T-cell (primary cell): ENCODE measurements around the gene FAM117B. TPM values are rescaled to one million over a fixed set of nuclear protein-coding genes. Genes with fewer than 3 reads are reported as not detected.
A peak's percentile ranks its signal among the peaks of the same experiment; 100 is the strongest.

ENCODE experiments used
- ATAC-seq, 4 experiments: fragments of 200-7000 bp in 3 of 4; fragments of 150-1000 bp in 1 of 4; cut with Tn5 transposase; replicated peaks in 1 of 4; 1 replicate in 3 of 4; 2 replicates in 1 of 4; pipeline ENCODE4 v1.10.0; 2021; ENCODE audit warnings: moderate library complexity in 3 of 4, mild to moderate bottlenecking in 2 of 4, moderate number of reproducible peaks in 1 of 4
- CTCF ChIA-PET, 2 donors: fragments of 300-600 bp; sonication (Branson Sonifier 250); formaldehyde crosslinking; loops; one replicate each; lab custom pipeline; 2022; ENCODE audit warnings: antibody characterized with exemption in 2 of 2; lab: Charles Lee
- POLR2A ChIA-PET, 2 donors: fragments of 300-600 bp; sonication (Branson Sonifier 250); formaldehyde crosslinking; loops; one replicate each; lab custom pipeline; 2022; ENCODE audit warnings: antibody characterized with exemption in 2 of 2; lab: Charles Lee
- DNase-seq, 35 experiments: peaks; one replicate each; pipeline versions ENCODE4 v3.0.0 to v3.0.0-alpha.2; 2013 to 2023
- H3K27ac ChIP-seq: one replicate; pipeline ENCODE4 v1.5.1; 2013; ENCODE audit warnings: low read length
- H3K27me3 ChIP-seq, 2 experiments: replicated peaks in 1 of 2; 1 replicate in 1 of 2; 2 replicates in 1 of 2; pipeline versions ENCODE4 v1.6.1 to v1.7.0; 2013; ENCODE audit warnings: low read length in 1 of 2, mixed read lengths in 1 of 2; ENCODE audit not compliant: control insufficient read depth in 2 of 2, insufficient read depth in 2 of 2; ENCODE audit errors: extremely low read depth in 1 of 2
- H3K36me3 ChIP-seq, 2 donors: 1 replicate in 1 of 2; 2 replicates in 1 of 2; pipeline versions ENCODE4 v1.6.1 to v1.7.0; 2013; ENCODE audit warnings: low read length in 1 of 2; ENCODE audit not compliant: control insufficient read depth in 2 of 2, insufficient read depth in 1 of 2; ENCODE audit errors: extremely low read depth in 1 of 2
- H3K4me1 ChIP-seq, 2 experiments: 1 replicate in 1 of 2; 2 replicates in 1 of 2; pipeline versions ENCODE4 v1.6.1 to v1.7.0; 2013; ENCODE audit warnings: low read length in 2 of 2, mixed read lengths in 1 of 2; ENCODE audit not compliant: insufficient read depth in 2 of 2, control insufficient read depth in 1 of 2; ENCODE audit errors: extremely low read depth in 1 of 2
- H3K4me3 ChIP-seq, 2 donors: 1 replicate in 1 of 2; 2 replicates in 1 of 2; pipeline versions ENCODE4 v1.5.1 to v1.7.0; 2013; ENCODE audit warnings: mild to moderate bottlenecking in 2 of 2, low read length in 1 of 2, moderate library complexity in 1 of 2; ENCODE audit not compliant: control insufficient read depth in 1 of 2; ENCODE audit errors: extremely low read depth in 1 of 2
- H3K9me3 ChIP-seq: 2 replicates; pipeline ENCODE4 v1.7.0; 2013
- H3K27ac Mint-ChIP-seq, 2 donors: one replicate each; pipeline ENCODE4 v1.8.0; 2020 to 2021; ENCODE audit warnings: mild to moderate bottlenecking in 2 of 2, mixed read lengths in 2 of 2
- H3K27me3 Mint-ChIP-seq, 2 donors: one replicate each; pipeline ENCODE4 v1.8.0; 2021 to 2022; ENCODE audit warnings: mixed read lengths in 2 of 2
- H3K36me3 Mint-ChIP-seq: one replicate; pipeline ENCODE4 v1.8.0; 2021; ENCODE audit warnings: mixed read lengths
- H3K4me1 Mint-ChIP-seq, 3 donors: one replicate each; pipeline ENCODE4 v1.8.0; 2020 to 2022; ENCODE audit warnings: mixed read lengths in 3 of 3, mild to moderate bottlenecking in 1 of 3
- H3K4me3 Mint-ChIP-seq, 3 donors: one replicate each; pipeline ENCODE4 v1.8.0; 2020 to 2022; ENCODE audit warnings: mild to moderate bottlenecking in 3 of 3, mixed read lengths in 3 of 3, moderate library complexity in 3 of 3
- H3K9me3 Mint-ChIP-seq, 3 donors: one replicate each; pipeline ENCODE4 v1.8.0; 2020 to 2022; ENCODE audit warnings: mixed read lengths in 3 of 3
- WGBS: methylation state at CpG from one replicate; pipeline ENCODE4 v1.1.5; 2013; ENCODE audit warnings: missing lambda C conversion rate; ENCODE audit not compliant: insufficient coverage; 5-methylcytosine and 5-hydroxymethylcytosine counted together
- total RNA-seq, 35 experiments: library from RNA in 6 of 35; stranded (reverse) in 6 of 35; fragments of 120-200 nt in 1 of 35; gene quantifications; one replicate each; pipeline versions ENCODE4 v1.2.1 to v1.2.4 and lab custom pipeline; 2013 to 2026

The FAM117B gene
- total RNA-seq, 5 donors from 2014 or later (not counting 1 experiment from before 2014, with no cell fraction given): 23.6 to 44.0 (median 28.4) TPM

- no peak overlapping the region for H3K27ac ChIP-seq
- H3K4me3 Mint-ChIP-seq: no peak overlapping the region
Measured at GRCh38 chr2:202723746-202724145, 89.0 kb downstream of the FAM117B start.

GRCh38 chr2:202726070-202726469, 91.3 kb downstream of the FAM117B start:
- no peak overlapping the region for H3K27ac ChIP-seq
- CTCF ChIA-PET: no interaction called here
- DNase-seq: no peak
- peaks cover 21 to 48% (median 34%) of the 10 kb centered on the region in 3 donors for H3K4me1 Mint-ChIP-seq
- no peak overlapping the region for H3K27ac Mint-ChIP-seq
- peaks cover 0 to 20% of the 10 kb centered on the region in 2 donors for H3K36me3 ChIP-seq
- H3K4me3 Mint-ChIP-seq: no peak overlapping the region
- peaks cover 46% of the 10 kb centered on the region for H3K36me3 Mint-ChIP-seq
- WGBS: 100% methylated on average over 1 of the region's 3 CpGs
- POLR2A ChIA-PET: no interaction called here
- H3K9me3 Mint-ChIP-seq: no peaks in the 10 kb centered on the region
- no peaks in the 10 kb centered on the region for H3K27me3 Mint-ChIP-seq
- ATAC-seq: no peak
- peaks cover 0 to 8% of the 10 kb centered on the region in 2 experiments for H3K4me1 ChIP-seq
- H3K4me3 ChIP-seq: no peak overlapping the region
- no peaks in the 10 kb centered on the region for H3K9me3 ChIP-seq
- no peaks in the 10 kb centered on the region for H3K27me3 ChIP-seq

More at GRCh38 chr2:202723746-202724145, 89.0 kb downstream of the FAM117B start:
- Histone ChIP-seq H3K36me3 (peaks cover 0 to 13% of the 10 kb centered on the region in 2 donors), H3K9me3 (no peaks in the 10 kb centered on the region), H3K27me3 (no peaks in the 10 kb centered on the region), H3K4me3 (no peak overlapping the region), H3K4me1 (peaks cover 0 to 13% of the 10 kb centered on the region in 2 experiments)
- peaks cover 38 to 61% (median 50%) of the 10 kb centered on the region in 3 donors for H3K4me1 Mint-ChIP-seq
- ChIA-PET POLR2A (no interaction called here), CTCF (interaction anchor here in 1 of 2 donors (0.6 to 0.7 kb wide), 2 partner anchors 147 to 668 kb away, joined by 3 to 8 read pairs; no protein-coding TSS in a partner anchor)
- ATAC-seq (no peak), DNase-seq (no peak)
- H3K36me3 Mint-ChIP-seq: peaks cover 28% of the 10 kb centered on the region
- H3K27ac Mint-ChIP-seq: no peak overlapping the region
- H3K9me3 Mint-ChIP-seq: no peaks in the 10 kb centered on the region
- WGBS: 100% methylated on average over 1 of the region's 5 CpGs
- no peaks in the 10 kb centered on the region for H3K27me3 Mint-ChIP-seq

GRCh38 chr2:202736826-202737225, 102.1 kb downstream of the FAM117B start:
- Mint-ChIP-seq H3K27me3 (no peaks in the 10 kb centered on the region), H3K27ac (peak overlapping the region; percentile 27 to 77), H3K36me3 (peaks cover 52% of the 10 kb centered on the region), H3K9me3 (peaks cover 0 to 9% (median 5%) of the 10 kb centered on the region in 3 donors), H3K4me3 (peak overlapping the region in 1 of 3 donors; percentile 36), H3K4me1 (peaks cover 22 to 35% (median 33%) of the 10 kb centered on the region in 3 donors)
- Histone ChIP-seq H3K27ac (no peak overlapping the region), H3K4me3 (no peak overlapping the region), H3K27me3 (no peaks in the 10 kb centered on the region), H3K36me3 (peaks cover 6 to 11% of the 10 kb centered on the region in 2 donors), H3K4me1 (peaks cover 6 to 11% of the 10 kb centered on the region in 2 experiments), H3K9me3 (no peaks in the 10 kb centered on the region)
- WGBS: no CpG with 5 or more reads among the region's 1 CpG
- POLR2A ChIA-PET: interaction anchor here in 1 of 2 donors (0.7 kb wide), 1 partner anchor 341 kb away, joined by 5 read pairs; no protein-coding TSS in a partner anchor
- ATAC-seq (peak in 1 of 4 experiments; percentile 62), DNase-seq (no peak)
- CTCF ChIA-PET: interaction anchor here (0.6 to 0.7 kb wide), 2 partner anchors 63 to 1222 kb away, joined by 4 to 6 read pairs; no protein-coding TSS in a partner anchor

- Mint-ChIP-seq H3K4me3 (peak overlapping the region in 1 of 3 donors; percentile 13), H3K9me3 (peaks cover 14 to 22% (median 19%) of the 10 kb centered on the region in 3 donors), H3K4me1 (peaks cover 11 to 28% (median 17%) of the 10 kb centered on the region in 3 donors), H3K27ac (peak overlapping the region in 1 of 2 donors; percentile 23), H3K36me3 (peaks cover 46% of the 10 kb centered on the region), H3K27me3 (no peaks in the 10 kb centered on the region)
- CTCF ChIA-PET: no interaction called here
- Histone ChIP-seq H3K4me3 (no peak overlapping the region), H3K9me3 (peaks cover 8% of the 10 kb centered on the region), H3K27me3 (no peaks in the 10 kb centered on the region), H3K4me1 (peaks cover 0 to 3% of the 10 kb centered on the region in 2 experiments), H3K27ac (no peak overlapping the region), H3K36me3 (peaks cover 5 to 7% of the 10 kb centered on the region in 2 donors)
- DNase-seq (no peak), ATAC-seq (no peak)
- WGBS: no CpG with 5 or more reads among the region's 1 CpG
- POLR2A ChIA-PET: interaction anchor here (0.6 kb wide), 2 partner anchors 8 to 116 kb away, joined by 3 to 4 read pairs; no protein-coding TSS in a partner anchor
Measured at GRCh38 chr2:202743613-202744012, 108.8 kb downstream of the FAM117B start.

- CTCF ChIA-PET: no interaction called here
Measured at GRCh38 chr2:202749477-202749876, 114.7 kb downstream of the FAM117B start.

GRCh38 chr2:202750763-202751427, 116.1 kb downstream of the FAM117B start:
- Mint-ChIP-seq H3K27me3 (no peaks in the 10 kb centered on the region), H3K9me3 (peaks cover 0 to 8% (median 6%) of the 10 kb centered on the region in 3 donors), H3K4me1 (peaks cover 52 to 71% (median 70%) of the 10 kb centered on the region in 3 donors), H3K36me3 (peaks cover 24% of the 10 kb centered on the region), H3K4me3 (peak overlapping the region; percentile 13 to 18 (median 17)), H3K27ac (peak overlapping the region; percentile 88 to 95)
- peak overlapping the region; percentile 24 for H3K27ac ChIP-seq
- peaks cover 10 to 32% of the 10 kb centered on the region in 2 experiments for H3K4me1 ChIP-seq
- ATAC-seq: peak in 3 of 4 experiments; percentile 35 to 51 (median 51)
- no CpG with 5 or more reads among the region's 3 CpGs for whole genome bisulfite sequencing
- DNase-seq: no peak
- peaks cover 0 to 6% of the 10 kb centered on the region in 2 donors for H3K36me3 ChIP-seq
- CTCF ChIA-PET: interaction anchor here in 1 of 2 donors (0.7 kb wide), 2 partner anchors 62 to 80 kb away, joined by 4 to 5 read pairs; no protein-coding TSS in a partner anchor
- H3K9me3 ChIP-seq: no peaks in the 10 kb centered on the region
- no peaks in the 10 kb centered on the region for H3K27me3 ChIP-seq
- POLR2A ChIA-PET: interaction anchor here in 1 of 2 donors (0.6 kb wide), 1 partner anchor 107 kb away, joined by 3 read pairs; no protein-coding TSS in a partner anchor
- H3K4me3 ChIP-seq: no peak overlapping the region

More at GRCh38 chr2:202749477-202749876, 114.7 kb downstream of the FAM117B start:
- peaks cover 57 to 70% (median 58%) of the 10 kb centered on the region in 3 donors for H3K4me1 Mint-ChIP-seq
- POLR2A ChIA-PET: no interaction called here
- no CpG with 5 or more reads among the region's 2 CpGs for WGBS
- H3K9me3 ChIP-seq: no peaks in the 10 kb centered on the region
- no peak overlapping the region for H3K4me3 ChIP-seq
- H3K27me3 ChIP-seq: no peaks in the 10 kb centered on the region
- peak overlapping the region; percentile 88 to 95 for H3K27ac Mint-ChIP-seq
- no peak for DNase-seq
- no peak for ATAC-seq
- peaks cover 10 to 30% of the 10 kb centered on the region in 2 experiments for H3K4me1 ChIP-seq
- H3K36me3 Mint-ChIP-seq: peaks cover 25% of the 10 kb centered on the region
- H3K9me3 Mint-ChIP-seq: peaks cover 6 to 8% (median 6%) of the 10 kb centered on the region in 3 donors
- H3K4me3 Mint-ChIP-seq: no peak overlapping the region
- H3K27ac ChIP-seq: no peak overlapping the region
- H3K27me3 Mint-ChIP-seq: no peaks in the 10 kb centered on the region
- no peaks in the 10 kb centered on the region for H3K36me3 ChIP-seq
